ENCODE results near the gene SASH1.
"Not testable (repeated sequence)": the region's sequence is repeated elsewhere in the genome, so short reads cannot be mapped to it uniquely, and the experiment has no call there.

Gene SASH1

GRCh38 chr6:148583631-148584030 lies 241.0 kb downstream of the SASH1 start:
- DNase-seq (ENCODE audit: low read depth): no peak

- DNase-seq (ENCODE audit: low read depth): not testable (repeated sequence)
These were observed 243.0 kb downstream of the SASH1 start for GRCh38 chr6:148585641-148586040.

DNA sequence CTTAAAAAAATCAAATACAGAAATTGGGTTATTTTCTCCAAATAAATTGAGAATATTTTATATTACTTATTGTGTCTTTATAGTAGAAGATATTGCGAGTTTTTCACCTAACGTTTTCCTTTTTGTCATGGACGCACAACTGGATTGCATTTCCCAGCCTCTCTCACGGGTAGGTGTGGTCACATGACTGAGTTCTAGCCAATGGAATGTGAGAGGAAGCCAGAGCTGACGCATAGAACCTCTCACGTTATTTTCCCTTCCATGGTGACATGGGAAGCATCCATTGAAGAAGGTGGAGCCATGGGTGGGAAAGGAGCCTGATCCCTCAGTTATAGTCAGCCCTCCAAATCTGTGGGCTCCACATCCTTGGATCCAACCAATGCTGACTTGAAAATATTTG lies 248.2 kb downstream of the SASH1 start:
- no peak for DNase-seq (ENCODE audit: low read depth)

GRCh38 chr6:148591656-148592055 lies 249.0 kb downstream of the SASH1 start:
- no peak for DNase-seq (ENCODE audit: low read depth)

- DNase-seq (ENCODE audit: low read depth): peak; percentile 57
These were observed 250.6 kb downstream of the SASH1 start for GRCh38 chr6:148593130-148593812.

DNA sequence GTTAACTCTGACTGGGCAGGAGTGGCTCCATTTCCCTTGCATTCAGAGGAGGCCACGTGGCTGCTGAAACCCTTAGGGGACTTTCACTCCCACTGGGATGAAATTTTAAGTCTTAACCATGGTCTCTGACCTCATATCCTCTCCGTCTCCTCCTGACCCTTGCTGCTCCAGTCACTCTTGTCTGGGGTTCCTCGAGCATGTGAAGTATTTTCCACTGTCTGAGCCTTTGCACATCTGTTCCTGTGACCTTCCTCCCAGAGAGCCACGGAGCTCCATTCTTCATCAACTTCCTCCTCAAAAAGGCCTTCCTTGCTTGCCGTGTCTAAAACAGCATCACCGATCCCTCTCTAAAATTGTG lies 251.2 kb downstream of the SASH1 start:
- no peak for DNase-seq (ENCODE audit: low read depth)

DNA sequence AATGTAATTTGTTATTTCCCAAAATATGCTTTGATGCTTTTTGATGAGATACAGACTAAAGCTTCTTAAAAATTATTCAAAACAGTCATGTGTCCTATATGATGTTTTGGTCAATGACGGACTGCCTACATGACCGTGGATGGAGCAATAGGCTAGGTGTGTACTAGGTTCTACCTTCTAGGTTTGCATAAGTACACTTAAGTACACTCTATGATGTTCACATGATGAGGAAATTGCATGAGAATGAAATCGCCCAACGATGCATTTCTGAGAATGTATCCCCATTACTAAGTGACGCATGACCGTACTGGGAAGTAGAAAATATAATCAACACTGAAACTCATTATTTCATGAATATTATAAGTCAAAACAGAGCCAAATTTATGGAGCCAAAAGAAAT lies 252.9 kb downstream of the SASH1 start:
- no peak for DNase-seq (ENCODE audit: low read depth)

GRCh38 chr6:148596891-148597455 lies 254.3 kb downstream of the SASH1 start:
- DNase-seq (ENCODE audit: low read depth): no peak

GRCh38 chr6:148598724-148599123 lies 256.1 kb downstream of the SASH1 start:
- no peak for DNase-seq (ENCODE audit: low read depth)

DNA sequence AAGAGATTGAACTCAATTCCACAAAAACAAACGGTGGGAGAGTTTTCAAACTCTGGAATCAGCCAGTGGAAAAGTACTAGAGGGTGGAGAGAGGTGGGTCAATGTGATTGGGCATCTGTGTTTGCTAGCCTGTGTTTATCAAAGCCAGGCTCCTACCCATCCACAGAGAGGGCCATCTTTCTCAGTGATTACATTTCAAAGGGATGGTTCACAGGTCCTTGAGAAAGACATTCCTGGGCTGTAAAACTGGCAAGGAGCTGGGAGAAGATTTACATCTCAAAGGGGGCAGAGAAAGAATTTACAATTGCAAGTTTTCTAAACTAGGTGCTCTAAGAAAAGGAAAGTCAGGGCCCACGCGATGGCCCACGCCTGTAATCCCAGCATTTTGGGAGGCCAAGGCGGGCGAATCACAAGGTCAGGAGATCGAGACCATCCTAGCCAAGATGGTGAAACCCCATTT lies 257.4 kb downstream of the SASH1 start:
- no peak for DNase-seq (ENCODE audit: low read depth)
